GOT3 (cell line): ENCODE results near the gene CORO1C.

Source experiments
- DNase-seq: peaks from one replicate; lab custom pipeline; 2025; ENCODE audit warnings: mixed read lengths; lab: John Stamatoyannopoulos, UW

The CORO1C gene

GRCh38 chr12:108724054-108724889, 7.0 kb downstream of the CORO1C start:
- DNase-seq: no peak

GRCh38 chr12:108722992-108723766, 8.1 kb downstream of the CORO1C start:
- DNase-seq: no peak

GRCh38 chr12:108722463-108722862, 8.9 kb downstream of the CORO1C start:
- no peak for DNase-seq

- no peak for DNase-seq
Observed at GRCh38 chr12:108721824-108722223, 9.5 kb downstream of the CORO1C start.

- no peak for DNase-seq
Observed at GRCh38 chr12:108720757-108721514, 10.4 kb downstream of the CORO1C start.

GRCh38 chr12:108717243-108717642, 14.1 kb downstream of the CORO1C start:
- DNase-seq: no peak

- no peak for DNase-seq
Observed at GRCh38 chr12:108714866-108715265, 16.5 kb downstream of the CORO1C start.

GRCh38 chr12:108713471-108713870, 17.8 kb downstream of the CORO1C start:
- no peak for DNase-seq

GRCh38 chr12:108712925-108713203, 18.5 kb downstream of the CORO1C start:
- no peak for DNase-seq

GRCh38 chr12:108712165-108712924, 19.0 kb downstream of the CORO1C start:
- no peak for DNase-seq

- DNase-seq: no peak
Observed at GRCh38 chr12:108711489-108712164, 19.7 kb downstream of the CORO1C start.

- no peak for DNase-seq
Observed at GRCh38 chr12:108709697-108710096, 21.6 kb downstream of the CORO1C start.

- DNase-seq: no peak
Observed at GRCh38 chr12:108704527-108704926, 26.8 kb downstream of the CORO1C start.

- DNase-seq: no peak
Observed at GRCh38 chr12:108702595-108703320, 28.6 kb downstream of the CORO1C start.

- no peak for DNase-seq
Observed at GRCh38 chr12:108701779-108702441, 29.4 kb downstream of the CORO1C start.

- no peak for DNase-seq
Observed at GRCh38 chr12:108700833-108701541, 30.3 kb downstream of the CORO1C start.

GRCh38 chr12:108699955-108700563, 31.3 kb downstream of the CORO1C start:
- DNase-seq: no peak

- DNase-seq: no peak
Observed at GRCh38 chr12:108697905-108698304, 33.4 kb downstream of the CORO1C start.

GRCh38 chr12:108696996-108697290, 34.4 kb downstream of the CORO1C start:
- no peak for DNase-seq
